Activated CD8-positive, alpha-beta memory T cell treated with anti-CD3 and anti-CD28 coated beads for 1 hour (primary cell): Measurements from ENCODE around the gene TNFAIP6.
"Not testable (repeated sequence)": the region's sequence is repeated elsewhere in the genome, so short reads cannot be mapped to it uniquely, and the experiment has no call there.

Experiments used
- DNase-seq, 2 donors: peaks; one replicate each; pipeline ENCODE4 v3.0.0-alpha.2; 2020; ENCODE audit warnings: low read depth in 1 of 2; ENCODE audit errors: extremely low read depth in 1 of 2

Gene TNFAIP6

GRCh38 chr2:151357359-151357758, at the start of gene TNFAIP6:
Gene TNFAIP6 (plus strand): TSS chr2:151357592. CDS start chr2:151357667, 75 bp downstream.
- no peak for DNase-seq

- not testable (repeated sequence) for DNase-seq
Measured at GRCh38 chr2:151310313-151310712, 47.1 kb upstream of the TNFAIP6 start.

- DNase-seq, result not testable (repeated sequence)
Measured at GRCh38 chr2:151312440-151312839, 45.0 kb upstream of the TNFAIP6 start.

GRCh38 chr2:151315381-151315903, 42.0 kb upstream of the TNFAIP6 start:
- no peak for DNase-seq

- DNase-seq, result no peak
Measured at GRCh38 chr2:151325581-151326095, 31.8 kb upstream of the TNFAIP6 start.

GRCh38 chr2:151326554-151326953, 30.8 kb upstream of the TNFAIP6 start:
- no peak for DNase-seq

GRCh38 chr2:151329998-151330397, 27.4 kb upstream of the TNFAIP6 start:
- no peak for DNase-seq

GRCh38 chr2:151333083-151333482, 24.3 kb upstream of the TNFAIP6 start:
- DNase-seq, result no peak

- DNase-seq, result no peak
Measured at GRCh38 chr2:151334082-151334815, 23.1 kb upstream of the TNFAIP6 start.

GRCh38 chr2:151336863-151337371, 20.5 kb upstream of the TNFAIP6 start:
- no peak for DNase-seq

- DNase-seq, result no peak
Measured at GRCh38 chr2:151337643-151338042, 19.7 kb upstream of the TNFAIP6 start.

GRCh38 chr2:151338115-151338514, 19.3 kb upstream of the TNFAIP6 start:
- no peak for DNase-seq

GRCh38 chr2:151343073-151343472, 14.3 kb upstream of the TNFAIP6 start:
- DNase-seq, result no peak

GRCh38 chr2:151344191-151344590, 13.2 kb upstream of the TNFAIP6 start:
- DNase-seq, result not testable (repeated sequence)

GRCh38 chr2:151344906-151345305, 12.5 kb upstream of the TNFAIP6 start:
- no peak for DNase-seq

GRCh38 chr2:151347294-151347693, 10.1 kb upstream of the TNFAIP6 start:
- DNase-seq, result no peak

- no peak for DNase-seq
Measured at GRCh38 chr2:151347906-151348305, 9.5 kb upstream of the TNFAIP6 start.

- no peak for DNase-seq
Measured at GRCh38 chr2:151350579-151351195, 6.7 kb upstream of the TNFAIP6 start.

GRCh38 chr2:151353995-151354394, 3.4 kb upstream of the TNFAIP6 start:
- no peak for DNase-seq

GRCh38 chr2:151354807-151355206, 2.6 kb upstream of the TNFAIP6 start:
- DNase-seq, result no peak

GRCh38 chr2:151358166-151358970, 976 bp downstream of the TNFAIP6 start:
- DNase-seq, result no peak
